ENCODE measurements around the gene ZNF474.

Gene ZNF474

DNA sequence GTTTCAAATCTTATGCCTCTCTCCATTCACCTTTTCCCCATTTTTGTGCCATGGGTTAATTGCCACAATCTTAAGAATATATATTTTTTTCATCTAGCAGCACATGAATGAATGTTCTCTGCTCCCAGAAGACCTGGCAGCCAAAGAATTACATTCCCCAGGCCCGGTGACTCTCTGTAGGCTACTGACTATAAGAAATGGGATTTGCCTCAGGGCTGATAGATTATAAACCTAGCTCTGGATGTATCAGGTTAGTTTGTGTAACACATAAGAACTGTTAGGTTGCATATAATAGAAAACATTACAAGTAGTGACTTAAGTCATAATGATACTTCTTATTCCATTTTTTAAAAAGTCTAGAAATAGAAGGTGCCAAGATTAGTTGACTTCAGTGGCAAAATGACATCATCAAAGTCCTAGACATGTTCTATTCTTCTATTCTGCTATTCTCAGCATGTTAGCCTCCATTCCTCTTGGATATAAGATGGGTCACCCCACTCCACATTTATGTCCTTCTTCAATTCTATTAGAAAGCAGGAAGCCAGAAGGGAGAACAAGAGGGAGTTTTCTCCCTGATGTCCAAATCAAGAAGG, 10.9 kb upstream of the ZNF474 start:
- no peak for DNase-seq (ENCODE audit: low read depth)

DNA sequence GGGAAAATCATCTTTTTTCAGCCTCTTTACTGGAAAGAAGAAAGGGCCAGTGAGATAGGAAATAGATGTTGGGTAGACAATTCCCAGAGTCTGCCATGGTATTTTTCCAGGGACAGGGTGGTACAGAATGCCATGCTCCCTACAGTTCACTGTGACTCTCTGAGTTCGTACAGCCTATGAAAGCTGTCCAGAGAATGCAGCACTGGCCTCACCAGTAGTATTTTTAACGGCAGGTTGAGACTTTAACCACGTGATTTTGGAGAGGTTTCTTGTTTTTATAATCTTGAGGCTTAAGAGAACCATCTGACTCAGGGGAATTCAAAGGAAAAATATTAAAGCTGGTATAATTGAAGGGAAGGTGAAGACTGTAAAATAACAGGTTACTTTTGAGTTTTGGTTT, 10.1 kb upstream of the ZNF474 start:
- DNase-seq (ENCODE audit: low read depth), result no peak

- DNase-seq (ENCODE audit: low read depth), result no peak
Observed at GRCh38 chr5:122120493-122120892, 8.9 kb upstream of the ZNF474 start.

DNA sequence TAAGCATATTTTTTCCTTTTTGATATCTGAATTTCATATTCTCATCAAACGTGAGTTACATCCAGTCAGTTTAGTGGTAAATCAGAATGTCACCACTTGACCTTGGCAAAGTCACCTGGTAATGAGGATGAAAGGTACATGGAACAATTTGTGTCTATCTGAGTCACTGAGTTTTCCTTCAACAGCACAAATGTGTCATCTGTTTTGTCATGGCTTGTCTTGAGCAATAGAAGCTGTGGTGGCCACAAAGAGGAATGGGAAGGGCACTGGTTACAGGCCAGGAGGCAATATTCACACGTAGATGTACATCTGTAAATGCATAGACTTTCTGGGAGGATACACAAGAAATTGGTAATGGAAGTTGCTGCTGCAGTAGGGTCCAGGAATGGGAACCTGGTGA, 8.4 kb upstream of the ZNF474 start:
- DNase-seq (ENCODE audit: low read depth), result no peak

DNA sequence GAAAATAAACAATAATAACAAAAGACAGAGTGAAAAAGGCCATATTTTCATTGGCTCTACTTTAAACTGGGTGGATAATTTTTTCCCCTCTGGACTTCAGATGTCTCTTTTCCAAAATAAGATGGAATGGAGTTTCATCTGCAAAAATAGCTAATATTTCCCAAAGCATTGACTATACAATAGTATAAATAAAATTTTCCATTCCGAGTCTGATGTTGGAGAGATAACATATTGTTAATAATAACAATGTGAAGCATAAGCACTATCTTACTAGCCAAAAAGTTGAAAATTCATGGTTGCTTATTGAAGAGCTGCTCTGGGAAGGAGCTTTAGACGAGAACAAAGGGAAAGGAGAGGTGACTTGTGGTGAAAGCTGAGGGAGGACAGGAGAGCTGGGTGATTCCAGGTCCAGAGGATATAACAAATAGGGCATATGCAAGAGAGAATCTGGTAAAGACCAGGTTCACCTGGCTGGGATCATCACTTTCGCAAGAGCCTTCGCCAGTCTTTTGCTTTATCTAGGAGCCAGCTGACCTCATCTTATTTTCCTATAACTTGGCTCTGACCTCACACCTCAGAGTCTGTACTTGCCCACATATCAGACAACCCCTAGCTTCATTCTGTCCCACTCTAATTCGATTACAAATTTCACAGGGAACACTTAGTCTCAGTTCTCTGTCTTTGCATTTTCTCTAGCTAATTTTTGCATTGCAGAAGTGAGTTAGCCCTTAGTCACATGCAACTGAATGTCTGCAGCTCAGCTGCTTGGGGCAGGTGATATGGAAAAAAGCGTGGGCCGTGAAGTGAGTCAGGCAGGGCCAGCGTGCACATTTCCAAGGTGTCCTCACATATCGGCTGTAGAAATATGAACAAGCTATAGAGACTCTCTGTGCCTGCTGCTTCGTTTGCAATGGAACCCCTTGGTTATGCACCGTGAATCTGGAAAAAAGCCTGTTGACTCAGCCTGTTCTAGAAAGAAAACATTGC, 7.6 kb upstream of the ZNF474 start:
- DNase-seq (ENCODE audit: low read depth), result no peak

- DNase-seq (ENCODE audit: low read depth), result no peak
Observed at GRCh38 chr5:122124766-122125165, 4.6 kb upstream of the ZNF474 start.

- DNase-seq (ENCODE audit: low read depth), result no peak
Observed at GRCh38 chr5:122126177-122126755, 3.1 kb upstream of the ZNF474 start.

GRCh38 chr5:122126756-122127321, 2.5 kb upstream of the ZNF474 start:
- DNase-seq (ENCODE audit: low read depth), result no peak

DNA sequence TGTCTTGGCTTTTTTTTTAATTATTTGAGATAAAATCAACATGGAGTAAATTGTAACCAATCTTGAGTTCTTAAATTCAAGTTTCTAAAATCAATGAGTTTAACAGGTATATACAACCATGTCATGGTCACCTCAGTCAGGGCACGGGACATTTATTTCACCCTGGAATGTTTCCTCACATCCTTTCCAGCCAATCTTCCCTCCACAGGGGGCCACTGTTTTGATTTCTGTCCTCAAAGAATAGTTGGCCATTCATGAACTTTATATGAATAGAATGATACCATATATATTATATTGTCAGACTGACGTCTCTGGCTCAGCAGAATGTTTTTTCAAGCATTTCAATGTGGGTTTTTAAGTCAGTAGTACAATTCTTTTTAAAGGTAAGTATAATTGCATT, 806 bp downstream of the ZNF474 start:
- no peak for DNase-seq (ENCODE audit: low read depth)

GRCh38 chr5:122137702-122138101, 8.4 kb downstream of the ZNF474 start:
- no peak for DNase-seq (ENCODE audit: low read depth)

DNA sequence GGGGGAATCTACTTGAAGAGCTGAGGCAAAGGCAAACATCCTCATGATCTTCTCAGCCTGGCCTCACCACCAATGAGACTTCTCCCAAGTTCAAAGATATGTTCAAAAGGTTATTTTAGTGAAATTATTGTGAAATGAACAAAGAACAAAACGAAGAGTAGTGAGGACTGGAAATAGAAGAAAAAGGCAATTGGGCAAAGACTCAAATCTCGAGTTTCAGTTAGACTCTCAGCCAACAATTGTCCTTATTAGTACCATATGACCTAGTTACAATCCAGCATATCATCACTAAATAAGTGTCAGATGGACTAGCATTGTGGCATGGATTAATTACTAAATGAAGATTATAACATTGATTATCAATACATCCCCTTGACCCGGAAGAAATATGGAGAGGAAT, 9.0 kb downstream of the ZNF474 start:
- DNase-seq (ENCODE audit: low read depth), result no peak

DNA sequence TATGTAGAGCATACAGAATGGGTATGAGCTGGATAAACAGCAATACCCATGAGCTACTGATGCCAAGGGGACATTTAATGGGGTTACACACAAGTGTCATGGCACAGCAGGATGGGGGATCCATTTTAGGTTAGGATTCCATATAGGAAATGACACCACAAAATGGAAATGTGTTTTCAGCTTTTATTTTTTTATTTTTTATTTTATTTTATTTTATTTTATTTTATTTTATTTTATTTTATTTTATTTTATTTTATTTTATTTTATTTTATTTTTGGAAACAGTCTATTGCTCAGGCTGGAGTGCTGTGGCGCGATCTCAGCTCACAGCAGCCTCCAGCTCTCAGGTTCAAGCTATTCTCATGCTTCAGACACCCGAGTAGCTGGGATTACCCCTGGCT, 11.6 kb downstream of the ZNF474 start:
- no peak for DNase-seq (ENCODE audit: low read depth)

DNA sequence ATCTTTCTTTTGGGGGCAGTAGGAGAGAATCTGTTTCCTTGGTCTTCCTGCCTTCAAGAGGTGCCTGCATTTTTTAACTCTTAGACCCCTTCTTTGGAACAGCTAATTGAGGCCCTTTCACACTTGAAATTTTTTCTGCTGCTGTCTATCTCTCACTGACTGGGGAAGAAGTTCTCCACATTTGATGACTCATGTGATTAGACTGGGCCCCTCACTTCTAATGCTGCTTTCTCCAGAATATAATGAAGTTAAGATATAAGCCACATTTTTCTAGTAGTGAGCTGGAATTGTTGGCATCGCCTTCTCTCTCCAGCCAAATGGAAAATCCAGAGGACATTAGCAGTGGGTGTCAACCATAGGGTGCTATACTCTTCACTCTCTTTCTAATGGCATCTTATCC, 12.4 kb downstream of the ZNF474 start:
- DNase-seq (ENCODE audit: low read depth), result no peak

- DNase-seq (ENCODE audit: low read depth), result no peak
Observed at GRCh38 chr5:122142480-122143164, 13.3 kb downstream of the ZNF474 start.

GRCh38 chr5:122144236-122144635, 14.9 kb downstream of the ZNF474 start:
- DNase-seq (ENCODE audit: low read depth), result no peak

GRCh38 chr5:122145906-122146305, 16.6 kb downstream of the ZNF474 start:
- no peak for DNase-seq (ENCODE audit: low read depth)

- DNase-seq (ENCODE audit: low read depth), result no peak
Observed at GRCh38 chr5:122149321-122150090, 20.2 kb downstream of the ZNF474 start.

DNA sequence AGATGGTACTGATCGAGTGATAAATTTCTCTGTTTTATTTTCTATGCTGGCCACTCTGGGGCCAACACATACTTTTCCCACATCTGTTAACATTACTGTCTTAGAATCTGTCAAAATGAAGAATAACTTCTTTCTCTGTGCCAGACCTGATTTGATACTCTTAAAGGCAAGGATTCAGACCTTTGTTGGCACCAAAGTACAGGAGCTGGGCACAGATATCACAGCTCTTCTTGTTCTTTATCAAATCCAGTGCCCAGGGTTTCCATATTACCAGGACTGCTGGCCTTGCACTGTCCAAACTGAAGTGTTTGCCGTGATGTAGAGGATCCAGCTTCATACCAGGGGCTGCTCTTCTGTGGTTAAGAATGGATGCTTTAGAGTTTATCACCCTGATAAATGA, 20.9 kb downstream of the ZNF474 start:
- DNase-seq (ENCODE audit: low read depth), result no peak

DNA sequence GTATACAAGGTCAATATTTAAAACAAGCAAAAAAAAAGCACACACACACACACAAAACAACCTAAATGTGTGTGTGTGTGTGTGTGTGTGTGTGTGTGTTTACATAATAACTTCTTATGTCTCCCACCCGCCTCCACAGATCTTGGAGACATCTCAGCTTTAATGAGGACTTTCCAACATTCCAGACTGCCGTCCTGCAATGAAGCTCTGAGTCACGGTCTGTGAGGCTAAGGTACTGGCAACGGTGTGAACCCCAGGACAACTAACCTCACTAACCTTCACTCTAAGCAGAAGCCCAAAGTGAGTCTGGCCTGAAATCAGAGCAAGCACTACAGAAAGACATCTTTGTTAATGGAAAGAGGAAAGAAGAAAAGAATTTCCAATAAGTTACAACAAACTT, 22.3 kb downstream of the ZNF474 start:
- no peak for DNase-seq (ENCODE audit: low read depth)

GRCh38 chr5:122152266-122152900, 23.0 kb downstream of the ZNF474 start:
- DNase-seq (ENCODE audit: low read depth), result no peak

GRCh38 chr5:122153230-122153629, 23.9 kb downstream of the ZNF474 start:
- DNase-seq (ENCODE audit: low read depth), result no peak
